ENCODE data around the gene RFX2.

DNA sequence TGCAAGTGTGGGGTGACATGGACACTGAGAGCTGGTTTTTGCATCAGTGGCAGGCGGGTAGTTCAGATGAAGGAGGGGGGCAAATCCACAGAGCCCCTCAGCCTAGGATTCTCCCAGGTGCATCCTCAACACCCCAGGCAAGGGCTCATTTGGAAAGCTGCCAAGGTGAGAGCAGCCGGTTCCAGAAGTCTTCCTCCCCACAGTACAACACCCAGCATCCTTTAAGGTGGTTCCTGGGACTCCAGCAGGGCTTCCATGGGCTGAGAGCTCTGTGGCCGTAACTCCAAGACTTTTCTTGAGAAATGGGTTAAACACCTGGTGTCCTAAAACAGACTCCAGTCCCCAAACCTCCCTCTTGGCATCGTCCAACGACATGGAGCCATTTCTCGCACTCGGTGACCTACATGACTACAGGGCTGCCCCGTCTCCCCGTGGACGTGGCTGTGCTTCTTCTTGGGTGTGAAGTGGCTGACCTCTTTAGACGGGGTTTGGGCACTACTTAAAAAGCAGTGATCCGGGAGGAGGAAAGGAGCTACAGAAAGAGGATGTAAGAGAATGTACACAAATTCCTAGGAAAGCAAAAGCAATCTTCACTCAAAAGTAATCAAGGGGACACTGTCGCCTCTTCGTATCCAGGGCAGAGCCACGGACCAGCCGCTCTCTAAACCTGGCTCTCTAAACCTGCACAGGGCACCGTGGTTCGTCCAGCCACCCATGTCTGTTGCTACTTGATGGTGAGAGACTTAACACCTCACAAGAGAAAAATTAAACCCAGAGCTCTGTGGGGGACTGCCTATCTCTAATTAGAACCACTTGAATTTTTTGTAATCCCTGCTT, 157.9 kb downstream of the RFX2 start:
- TF ChIP-seq, protein P1, sequence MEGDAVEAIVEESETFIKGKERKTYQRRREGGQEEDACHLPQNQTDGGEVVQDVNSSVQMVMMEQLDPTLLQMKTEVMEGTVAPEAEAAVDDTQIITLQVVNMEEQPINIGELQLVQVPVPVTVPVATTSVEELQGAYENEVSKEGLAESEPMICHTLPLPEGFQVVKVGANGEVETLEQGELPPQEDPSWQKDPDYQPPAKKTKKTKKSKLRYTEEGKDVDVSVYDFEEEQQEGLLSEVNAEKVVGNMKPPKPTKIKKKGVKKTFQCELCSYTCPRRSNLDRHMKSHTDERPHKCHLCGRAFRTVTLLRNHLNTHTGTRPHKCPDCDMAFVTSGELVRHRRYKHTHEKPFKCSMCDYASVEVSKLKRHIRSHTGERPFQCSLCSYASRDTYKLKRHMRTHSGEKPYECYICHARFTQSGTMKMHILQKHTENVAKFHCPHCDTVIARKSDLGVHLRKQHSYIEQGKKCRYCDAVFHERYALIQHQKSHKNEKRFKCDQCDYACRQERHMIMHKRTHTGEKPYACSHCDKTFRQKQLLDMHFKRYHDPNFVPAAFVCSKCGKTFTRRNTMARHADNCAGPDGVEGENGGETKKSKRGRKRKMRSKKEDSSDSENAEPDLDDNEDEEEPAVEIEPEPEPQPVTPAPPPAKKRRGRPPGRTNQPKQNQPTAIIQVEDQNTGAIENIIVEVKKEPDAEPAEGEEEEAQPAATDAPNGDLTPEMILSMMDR (IDR thresholded peaks at IDR 0.05), result no peak
- TF ChIP-seq POLR2A (IDR thresholded peaks at IDR 0.05), result no peak
